ENCODE results near the gene ABCC8. TPM values are rescaled to one million over a fixed set of nuclear protein-coding genes. Genes with fewer than 3 reads are reported as not detected.

Gene ABCC8
- total and polyA plus RNA-seq, 2 of the 8 experiments (the other 6 are each of a cell fraction or from before 2014, with no cell fraction given), result 3.7 to 4.9 TPM

DNA sequence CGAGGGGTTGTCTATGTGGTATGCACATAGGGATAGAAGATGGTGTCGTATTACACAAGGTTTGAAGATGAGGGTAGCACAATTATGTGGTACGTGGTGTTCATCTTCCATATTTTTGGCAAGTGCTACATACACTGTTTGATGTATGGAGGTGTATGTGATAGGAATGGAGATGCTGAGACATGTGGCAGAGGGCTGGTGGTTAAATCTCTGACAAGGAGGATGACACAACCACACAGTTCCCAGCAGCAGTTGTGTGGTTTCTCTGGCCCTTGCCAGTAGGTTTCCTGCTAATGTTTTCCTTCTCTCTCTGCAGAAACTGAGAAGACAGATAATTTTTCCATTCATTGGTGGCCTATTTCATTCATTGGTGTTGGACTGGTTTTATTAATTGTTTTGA lies 108.1 kb downstream of the ABCC8 start:
- no peak overlapping the region for H2AFZ ChIP-seq (ENCODE audit: low read length)
- H3K27ac ChIP-seq (ENCODE audit: low read depth, low read length), result no peak overlapping the region
- 87% methylated on average over 3 of the region's 3 CpGs; no CpG with 5 or more reads in 1 of the 2 experiments for WGBS, 2 experiments (ENCODE audit: extremely low coverage in 1 of 2, insufficient coverage in 1 of 2, insufficient read length in 1 of 2, insufficient replicate concordance in 2 of 2, low coverage in 1 of 2, low lambda C conversion rate in 2 of 2, missing lambda C conversion rate in 1 of 2)
- H3K36me3 ChIP-seq (ENCODE audit: control insufficient read depth in 2 of 4, insufficient read depth in 4 of 4, low read length in 3 of 4), result peaks cover 0 to 17% (median 0%) of the 10 kb centered on the region in 4 experiments; a peak in 3 of 8 replicates
- H3K23me2 ChIP-seq (ENCODE audit: low read depth, low read length), result no peaks in the 10 kb centered on the region
- H3K14ac ChIP-seq (ENCODE audit: insufficient read length), result no peak overlapping the region
- H2AK5ac ChIP-seq (ENCODE audit: low read depth, low read length), result no peak overlapping the region
- no peak overlapping the region for H3K4ac ChIP-seq (replicated peaks; ENCODE audit: insufficient read length, low read depth, low read length)
- no peak overlapping the region for H2BK15ac ChIP-seq (ENCODE audit: low read length)
- H4K5ac ChIP-seq (ENCODE audit: insufficient read length, low read depth, low read length), result no peak overlapping the region
- H3K18ac ChIP-seq (ENCODE audit: extremely low read depth, low read length), result no peak overlapping the region
- H4K8ac ChIP-seq (ENCODE audit: extremely low read depth, insufficient read depth, low read length), result no peak overlapping the region
- H3K56ac ChIP-seq (replicated peaks; ENCODE audit: insufficient read length, low read depth, low read length), result no peak overlapping the region
- no peak overlapping the region for H3K9ac ChIP-seq (replicated peaks in 1 of 4; ENCODE audit: extremely low read depth in 1 of 4, low read depth in 3 of 4, low read length in 3 of 4)
- no peak overlapping the region for H2BK20ac ChIP-seq (ENCODE audit: low read length)
- H3K4me1 ChIP-seq (replicated peaks in 1 of 4; ENCODE audit: control insufficient read depth in 3 of 4, insufficient read depth in 4 of 4, low read length in 3 of 4), result no peaks in the 10 kb centered on the region
- no peak overlapping the region for H3K23ac ChIP-seq (ENCODE audit: insufficient read length)
- no peaks in the 10 kb centered on the region; a peak in 1 of 7 replicates for H3K27me3 ChIP-seq (replicated peaks in 1 of 4; ENCODE audit: control insufficient read depth in 3 of 4, extremely low read depth in 1 of 4, insufficient read depth in 3 of 4, low read length in 3 of 4)
- no peak overlapping the region for H3K4me2 ChIP-seq (ENCODE audit: insufficient read depth in 1 of 2, low read depth in 2 of 2, low read length in 2 of 2)
- POLR2A ChIA-PET (ENCODE audit: partially characterized antibody), result no interaction called here
- H3K79me1 ChIP-seq (ENCODE audit: low read depth, low read length), result no peaks in the 10 kb centered on the region
- H2BK120ac ChIP-seq (replicated peaks; ENCODE audit: low read depth, low read length), result no peak overlapping the region
- no peak overlapping the region for H4K91ac ChIP-seq (replicated peaks; ENCODE audit: insufficient read length, low read length)
- no peak for DNase-seq (ENCODE audit: low read depth in 1 of 2, low spot score in 2 of 2)
- H4K20me1 ChIP-seq (replicated peaks in 1 of 2; ENCODE audit: control insufficient read depth in 1 of 2, insufficient read depth in 2 of 2, low read length in 2 of 2), result no peaks in the 10 kb centered on the region
- no peaks in the 10 kb centered on the region for H3K79me2 ChIP-seq (ENCODE audit: control insufficient read depth in 1 of 2, insufficient read depth in 2 of 2, low read length in 2 of 2)
- no peak for FAIRE-seq
- H2BK12ac ChIP-seq (ENCODE audit: low read depth, low read length), result no peak overlapping the region
- CTCF ChIA-PET (ENCODE audit: partially characterized antibody), result interaction anchor here (1.3 to 5.6 kb wide), 3 partner anchors 14 to 18 kb away, joined by 3 to 40 read pairs (median 6); no protein-coding TSS in a partner anchor
- H3K4me3 ChIP-seq (ENCODE audit: extremely low read depth in 1 of 4, insufficient read depth in 2 of 4, low read depth in 3 of 4, low read length in 4 of 4), result no peak overlapping the region
- H3K9me3 ChIP-seq (ENCODE audit: insufficient read depth in 2 of 2, low read depth in 1 of 2, low read length in 1 of 2), result peaks cover 46 to 50% of the 10 kb centered on the region in 2 experiments
- H2BK5ac ChIP-seq (ENCODE audit: low read depth, low read length), result no peak overlapping the region
- TF ChIP-seq RAD21 (IDR thresholded peaks at IDR 0.05 in 1 of 2, conservative IDR thresholded peaks at IDR 0.05 in 1 of 2; ENCODE audit: low read depth in 2 of 2, low read length in 2 of 2) (no peak), TBP (IDR thresholded peaks at IDR 0.05; ENCODE audit: low read depth, low read length) (no peak), JUND (IDR thresholded peaks at IDR 0.05; ENCODE audit: low read length) (no peak), BRCA1 (IDR thresholded peaks at IDR 0.05; ENCODE audit: low read depth, low read length) (no peak), TAF7 (optimal IDR thresholded peaks at IDR 0.05; ENCODE audit: borderline replicate concordance, low read depth, low read length) (no peak), POLR2AphosphoS5 (IDR thresholded peaks at IDR 0.05; ENCODE audit: low read depth, low read length) (no peak), ZNF274 (IDR thresholded peaks at IDR 0.05; ENCODE audit: borderline replicate concordance, extremely low read depth, low read length) (no peak), RNF2 (IDR thresholded peaks at IDR 0.05; ENCODE audit: borderline replicate concordance, low read depth, low read length, missing control alignments, poor library complexity, severe bottlenecking) (no peak), CTBP2 (IDR thresholded peaks at IDR 0.05; ENCODE audit: borderline replicate concordance, insufficient read depth, insufficient read length, low read length) (no peak), SIX5 (IDR thresholded peaks at IDR 0.05; ENCODE audit: low read depth, low read length) (no peak), ASH2L (IDR thresholded peaks at IDR 0.05; ENCODE audit: low read length) (no peak), KDM1A (IDR thresholded peaks at IDR 0.05; ENCODE audit: borderline replicate concordance, low read length) (no peak)
- TF ChIP-seq, protein P1, sequence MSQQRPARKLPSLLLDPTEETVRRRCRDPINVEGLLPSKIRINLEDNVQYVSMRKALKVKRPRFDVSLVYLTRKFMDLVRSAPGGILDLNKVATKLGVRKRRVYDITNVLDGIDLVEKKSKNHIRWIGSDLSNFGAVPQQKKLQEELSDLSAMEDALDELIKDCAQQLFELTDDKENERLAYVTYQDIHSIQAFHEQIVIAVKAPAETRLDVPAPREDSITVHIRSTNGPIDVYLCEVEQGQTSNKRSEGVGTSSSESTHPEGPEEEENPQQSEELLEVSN (IDR thresholded peaks at IDR 0.05), result no peak
